Spleen (tissue), 7 donors: Measurements from ENCODE around the gene CCDC54.

Experiments used
- POLR2A ChIP-seq, 3 donors: fragments of 450-650 bp; IDR thresholded peaks; one replicate each; pipeline ENCODE4 v1.5.1; 2017; ENCODE audit warnings: antibody characterized with exemption in 3 of 3, mild to moderate bottlenecking in 1 of 3
- TF ChIP-seq, protein P1 (sequence below), 11 experiments: fragments of 200-600 bp in 7 of 11; fragments of 450-650 bp in 4 of 11; sonication (generic) in 4 of 11; IDR thresholded peaks in 8 of 11; conservative IDR thresholded peaks in 3 of 11; 1 replicate in 7 of 11; 2 replicates in 4 of 11; pipeline versions ENCODE4 v1.4.0 to v1.8.0; 2016 to 2021; ENCODE audit warnings: antibody characterized with exemption in 11 of 11, inconsistent platforms in 4 of 11, mild to moderate bottlenecking in 1 of 11
- donor health status: DM: no; HTN: no; CAD: no; lungs with moderate emphysema.
- donor health status: DM: no; HTN: no; CAD: no.
- donor health status: DM: no; HTN: no; CAD: no.

DNA sequence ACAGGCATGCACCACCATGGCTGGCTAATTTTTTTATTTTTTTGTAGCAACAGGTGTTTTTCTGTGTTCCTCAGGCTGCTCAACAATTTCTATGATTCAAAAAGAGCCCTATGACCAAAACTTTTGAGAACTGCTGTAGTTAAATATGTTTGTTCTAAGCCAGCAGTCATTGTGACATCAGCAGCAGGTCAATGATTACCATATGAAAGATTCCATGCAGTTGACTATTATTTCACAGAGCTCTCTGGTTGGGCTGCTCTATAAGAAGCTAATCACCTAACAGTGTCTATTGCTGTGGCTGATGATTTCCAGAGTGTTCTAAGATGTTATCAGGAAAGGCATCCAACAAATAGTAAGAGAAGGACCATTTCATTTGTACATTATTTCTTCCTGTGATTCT lies at the start of gene CCDC54:
- TF ChIP-seq, protein P1, sequence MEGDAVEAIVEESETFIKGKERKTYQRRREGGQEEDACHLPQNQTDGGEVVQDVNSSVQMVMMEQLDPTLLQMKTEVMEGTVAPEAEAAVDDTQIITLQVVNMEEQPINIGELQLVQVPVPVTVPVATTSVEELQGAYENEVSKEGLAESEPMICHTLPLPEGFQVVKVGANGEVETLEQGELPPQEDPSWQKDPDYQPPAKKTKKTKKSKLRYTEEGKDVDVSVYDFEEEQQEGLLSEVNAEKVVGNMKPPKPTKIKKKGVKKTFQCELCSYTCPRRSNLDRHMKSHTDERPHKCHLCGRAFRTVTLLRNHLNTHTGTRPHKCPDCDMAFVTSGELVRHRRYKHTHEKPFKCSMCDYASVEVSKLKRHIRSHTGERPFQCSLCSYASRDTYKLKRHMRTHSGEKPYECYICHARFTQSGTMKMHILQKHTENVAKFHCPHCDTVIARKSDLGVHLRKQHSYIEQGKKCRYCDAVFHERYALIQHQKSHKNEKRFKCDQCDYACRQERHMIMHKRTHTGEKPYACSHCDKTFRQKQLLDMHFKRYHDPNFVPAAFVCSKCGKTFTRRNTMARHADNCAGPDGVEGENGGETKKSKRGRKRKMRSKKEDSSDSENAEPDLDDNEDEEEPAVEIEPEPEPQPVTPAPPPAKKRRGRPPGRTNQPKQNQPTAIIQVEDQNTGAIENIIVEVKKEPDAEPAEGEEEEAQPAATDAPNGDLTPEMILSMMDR (IDR thresholded peaks at IDR 0.05 in 8 of 11, conservative IDR thresholded peaks at IDR 0.05 in 3 of 11): no peak
- TF ChIP-seq POLR2A (IDR thresholded peaks at IDR 0.05): no peak
